ENCODE measurements around the gene OGFOD3.

- no peak for TF ChIP-seq REST (IDR thresholded peaks at IDR 0.05; ENCODE audit: low read depth)
- TF ChIP-seq EGR1 (IDR thresholded peaks at IDR 0.05): no peak
- no peak for TF ChIP-seq EP300 (IDR thresholded peaks at IDR 0.05; ENCODE audit: borderline replicate concordance)
- no peak for TF ChIP-seq FOXM1 (IDR thresholded peaks at IDR 0.05; ENCODE audit: borderline replicate concordance, low read depth)
- no peak for TF ChIP-seq YY1 (IDR thresholded peaks at IDR 0.05; ENCODE audit: low read depth)
- no peak for TF ChIP-seq MAX (IDR thresholded peaks at IDR 0.05)
- no peak for TF ChIP-seq RAD21 (IDR thresholded peaks at IDR 0.05; ENCODE audit: low read depth)
- no peak for TF ChIP-seq CREB1 (IDR thresholded peaks at IDR 0.05; ENCODE audit: low read depth)
- no peak for TF ChIP-seq TAF1 (IDR thresholded peaks at IDR 0.05; ENCODE audit: low read depth)
- TF ChIP-seq CEBPB (IDR thresholded peaks at IDR 0.05): no peak
- no peak for TF ChIP-seq NFIC (IDR thresholded peaks at IDR 0.05)
- no peak for TF ChIP-seq ZBTB7A (IDR thresholded peaks at IDR 0.05; ENCODE audit: low read depth)
- TF ChIP-seq USF1 (IDR thresholded peaks at IDR 0.05): no peak
Observed at GRCh38 chr17:82412535-82413520, 5.6 kb downstream of the OGFOD3 start.

All from Ishikawa (cell line).